CD4-positive, alpha-beta T cell treated with Interleukin-6 at 100 ng/mL for 8 hours (primary cell): ENCODE measurements around the gene CCDC18.
"Not testable (repeated sequence)": the region's sequence is repeated elsewhere in the genome, so short reads cannot be mapped to it uniquely, and the experiment has no call there.

Source experiments
- DNase-seq: peaks from one replicate; pipeline ENCODE4 v3.0.0-alpha.2; 2020; ENCODE audit warnings: mixed read lengths, low spot score

CCDC18 gene

DNA sequence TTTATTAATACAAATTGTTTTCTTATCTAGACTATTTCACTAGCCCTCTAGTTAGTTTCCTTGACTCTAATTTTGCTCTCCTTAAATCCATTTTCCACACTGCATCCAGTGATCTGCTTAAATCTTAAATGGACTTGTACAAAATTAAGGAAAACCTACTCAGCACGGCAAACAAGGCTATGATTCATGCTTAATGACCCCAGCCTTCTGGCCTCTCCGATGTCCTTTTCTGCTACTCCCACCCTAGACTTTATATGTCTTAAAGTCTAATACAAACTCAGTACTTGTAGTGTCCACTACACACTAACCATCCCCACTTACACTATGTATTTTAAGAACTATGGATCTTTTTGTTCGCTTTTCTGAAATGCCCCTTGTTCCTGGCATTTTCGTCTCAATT is 2.5 kb upstream of the CCDC18 start:
- DNase-seq: no peak

DNA sequence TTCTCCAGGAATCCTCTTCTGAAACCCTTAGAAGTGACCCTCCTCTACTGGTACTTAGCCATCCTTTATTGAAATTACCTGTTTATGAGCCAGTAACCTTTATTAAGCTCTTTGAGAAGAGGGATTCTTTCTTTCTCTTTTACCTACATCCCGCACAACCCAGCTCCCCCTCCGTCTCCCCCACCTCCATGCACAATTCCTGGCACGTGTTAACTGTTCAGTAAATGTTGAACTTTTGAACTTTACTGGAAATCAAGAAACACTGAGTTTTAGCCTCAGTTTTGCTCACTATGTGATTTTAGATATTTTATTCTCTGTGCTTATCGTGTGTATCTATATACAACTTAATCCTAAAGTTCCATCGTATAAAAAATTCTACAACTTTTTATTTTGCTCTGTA is 2.1 kb upstream of the CCDC18 start:
- DNase-seq: no peak

DNA sequence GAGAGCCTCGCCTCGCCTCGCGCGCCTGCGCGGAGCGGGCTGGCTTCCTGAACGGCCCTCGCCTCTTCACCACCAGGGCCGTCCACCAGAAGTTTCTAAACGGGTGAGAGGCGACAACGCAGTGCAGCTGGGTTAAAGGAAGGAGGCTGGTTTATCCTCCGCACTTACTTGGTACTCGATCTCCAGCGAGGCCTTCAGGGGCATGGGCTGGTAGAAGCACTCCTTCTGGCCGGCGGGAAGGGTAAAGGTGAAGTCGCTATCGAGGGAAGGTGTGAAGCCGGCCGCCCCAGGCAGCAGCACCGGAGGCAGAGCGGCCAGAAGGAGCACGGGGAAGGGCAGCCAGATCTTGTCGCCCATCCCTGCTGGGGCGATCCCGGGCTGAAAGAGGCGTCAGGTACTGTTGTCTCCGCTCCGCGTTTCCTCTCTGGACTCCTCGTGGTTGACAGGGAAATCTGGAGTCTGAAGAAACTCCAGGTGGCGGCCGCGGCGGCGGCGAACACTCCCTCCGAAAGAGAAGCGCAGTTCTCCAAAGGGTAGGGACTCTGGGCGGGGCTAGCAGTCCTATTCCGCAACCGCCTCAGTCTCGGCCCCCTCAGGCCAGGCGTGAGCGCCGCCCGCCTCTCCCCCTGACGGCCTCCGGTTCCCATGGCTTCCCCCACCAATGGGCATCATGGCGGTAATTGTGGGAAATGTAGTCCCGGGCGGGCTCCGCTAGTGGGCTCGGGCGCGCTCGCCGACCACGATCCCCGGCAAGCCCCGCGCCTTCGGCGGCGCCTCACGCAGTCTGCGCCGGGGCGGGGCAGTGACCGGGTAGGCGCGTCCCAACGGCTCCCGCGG is 420 bp upstream of the CCDC18 start, which contains the start of gene TMED5:
Gene TMED5 (minus strand): TSS at position 528 of the 837 bp plus-strand sequence. CDS start 171 bp downstream, at position 357.
- peak; percentile 96 for DNase-seq

DNA sequence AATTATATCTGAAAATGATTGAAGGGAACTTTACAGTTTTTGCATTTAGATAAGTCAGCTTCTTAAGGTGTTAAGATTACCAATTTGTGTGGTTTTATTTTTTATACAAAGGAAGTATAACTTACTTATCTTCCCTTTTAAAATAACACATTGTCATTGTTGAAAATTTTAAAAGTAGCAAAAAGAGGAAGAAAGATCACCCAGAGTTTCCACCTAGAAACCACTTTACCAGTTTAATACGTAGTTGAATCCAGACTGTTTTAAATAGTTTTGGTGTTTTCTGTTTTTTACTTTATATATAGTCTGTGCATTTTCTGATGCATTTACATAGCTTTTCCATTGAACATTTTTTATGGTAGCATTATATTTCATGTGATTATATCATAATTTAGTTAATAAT is 6.1 kb downstream of the CCDC18 start:
- DNase-seq: no peak

DNA sequence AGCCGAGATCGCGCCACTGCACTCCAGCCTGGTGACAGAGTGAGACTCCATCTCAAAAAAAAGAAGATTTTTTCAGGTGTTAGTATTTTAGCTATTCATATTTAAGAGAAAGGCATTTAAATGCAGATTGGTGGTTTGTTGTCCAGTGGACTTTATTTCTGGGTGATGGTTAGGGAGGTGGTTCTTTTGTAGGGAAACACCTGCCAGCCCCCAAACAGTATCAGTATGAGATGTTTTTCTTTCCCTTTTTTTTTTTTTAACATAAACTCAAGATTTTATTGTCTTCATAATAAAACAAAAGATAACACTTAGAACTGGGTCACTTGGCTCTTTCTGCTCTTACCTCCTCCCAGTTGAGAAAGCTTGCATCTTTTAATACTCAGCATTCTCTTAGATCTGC is 9.9 kb downstream of the CCDC18 start:
- DNase-seq: no peak

DNA sequence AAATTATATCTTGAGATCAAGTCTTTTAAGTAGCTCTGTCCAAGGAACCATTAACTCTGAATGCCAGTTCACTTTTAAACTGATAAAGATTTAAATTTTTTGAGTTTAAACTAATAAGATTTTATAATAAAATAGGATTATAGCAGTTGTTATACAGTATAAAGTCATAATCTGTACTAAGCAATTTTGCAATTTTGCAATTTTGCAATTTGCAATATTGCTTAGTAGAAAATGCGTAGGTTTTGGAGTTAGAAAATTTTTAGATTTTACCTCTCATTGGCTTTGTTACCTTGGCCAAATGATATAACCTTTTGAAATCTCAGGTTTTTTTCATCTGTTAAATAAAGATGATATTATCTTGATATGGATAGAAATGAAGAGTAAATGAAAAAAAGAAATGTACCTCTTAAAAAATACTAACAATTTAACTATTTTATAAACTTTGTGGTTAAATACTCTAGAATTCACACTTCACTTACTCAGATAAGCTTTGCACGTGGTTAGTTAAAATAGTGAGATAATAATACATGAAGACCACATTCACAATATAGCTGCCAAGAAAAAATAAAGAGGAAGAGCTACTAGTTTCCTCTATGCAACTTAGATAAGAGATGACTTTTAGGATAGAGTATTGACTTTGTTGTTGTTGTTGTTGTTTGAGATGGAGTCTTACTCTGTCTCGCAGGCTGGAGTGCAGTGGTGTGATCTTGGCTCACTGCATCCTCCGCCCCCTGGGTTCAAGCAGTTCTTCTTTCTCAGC is 13.9 kb downstream of the CCDC18 start:
- no peak for DNase-seq

DNA sequence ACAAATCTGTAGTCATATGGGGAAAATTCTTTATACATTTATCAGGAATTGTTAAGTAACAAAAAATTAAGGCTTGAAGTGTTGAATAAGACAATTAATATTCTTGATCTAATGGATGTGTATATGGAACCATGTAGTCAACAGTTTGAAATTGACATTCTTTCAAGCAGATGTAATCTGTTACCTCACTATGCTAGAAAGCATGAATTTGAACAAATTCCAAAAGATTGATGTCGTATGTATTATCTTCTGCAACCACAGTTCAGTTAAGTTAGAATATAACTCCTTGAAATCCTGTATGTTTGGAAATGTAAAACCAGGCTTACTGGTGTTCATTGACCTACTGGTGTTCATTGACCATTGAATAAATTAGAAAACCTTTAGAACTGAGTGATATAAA is 16.1 kb downstream of the CCDC18 start:
- no peak for DNase-seq

DNA sequence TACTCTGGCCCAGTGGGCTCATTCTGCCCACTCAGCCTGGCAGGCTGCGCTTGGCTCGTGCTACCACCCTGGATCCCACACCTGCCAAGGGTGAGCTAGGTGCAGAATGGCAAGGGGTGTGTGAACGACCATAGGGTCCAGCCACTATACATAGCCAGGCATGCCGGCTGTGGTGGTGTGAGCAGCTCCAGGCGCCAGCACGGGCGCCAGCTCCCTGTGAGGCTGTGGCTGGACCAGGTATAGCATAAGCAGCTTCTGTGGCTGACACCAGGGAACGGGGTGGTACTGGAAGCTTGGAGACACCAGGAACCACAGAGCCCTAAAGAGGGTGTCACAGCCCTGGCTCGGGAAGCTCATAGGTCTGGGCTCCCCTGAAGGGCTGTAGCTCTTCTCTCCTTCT is 18.6 kb downstream of the CCDC18 start:
- DNase-seq: no peak

DNA sequence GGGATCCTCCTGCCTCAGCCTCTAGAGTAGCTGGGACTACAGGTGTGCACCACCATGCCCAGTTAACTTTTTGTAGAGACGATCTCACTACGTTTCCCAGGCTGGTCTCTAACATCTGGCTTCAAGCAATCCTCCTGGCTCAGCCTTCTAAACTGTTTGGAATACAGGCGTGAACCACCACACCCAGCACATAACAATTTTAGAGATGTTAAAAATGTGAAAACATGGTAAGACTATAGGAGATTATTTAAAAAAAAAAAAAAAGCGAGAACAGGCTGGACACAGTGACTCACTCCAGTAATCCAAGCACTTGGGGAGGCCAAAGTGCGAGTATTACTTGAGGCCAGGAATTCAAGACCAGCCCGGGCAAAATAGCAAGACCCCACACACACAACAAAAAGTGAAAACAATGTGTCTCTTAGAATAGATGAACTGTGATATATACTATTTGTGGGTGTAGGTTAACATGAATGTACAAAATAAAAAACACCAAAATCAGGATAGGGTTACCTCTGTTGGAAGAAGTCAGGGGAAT is 19.6 kb downstream of the CCDC18 start:
- no peak for DNase-seq

DNA sequence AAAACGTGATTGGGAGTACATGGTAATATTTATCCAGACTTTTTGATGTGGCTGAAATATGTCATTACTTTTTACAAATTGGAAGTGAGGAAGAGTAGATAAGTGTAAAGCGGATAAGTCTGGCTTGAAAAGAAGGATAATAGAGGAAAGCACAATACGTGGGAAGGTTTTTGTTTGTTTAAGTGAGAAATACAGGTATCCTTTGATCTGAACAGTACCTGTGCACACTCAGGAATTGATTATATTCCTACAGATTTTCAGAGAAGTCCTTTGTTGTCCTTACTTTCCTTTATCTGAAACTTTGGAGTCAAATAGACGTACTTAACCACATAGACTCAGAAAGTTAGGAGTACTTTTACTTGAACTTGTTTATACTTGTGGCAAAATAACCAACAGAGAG is 20.2 kb downstream of the CCDC18 start:
- DNase-seq: no peak

DNA sequence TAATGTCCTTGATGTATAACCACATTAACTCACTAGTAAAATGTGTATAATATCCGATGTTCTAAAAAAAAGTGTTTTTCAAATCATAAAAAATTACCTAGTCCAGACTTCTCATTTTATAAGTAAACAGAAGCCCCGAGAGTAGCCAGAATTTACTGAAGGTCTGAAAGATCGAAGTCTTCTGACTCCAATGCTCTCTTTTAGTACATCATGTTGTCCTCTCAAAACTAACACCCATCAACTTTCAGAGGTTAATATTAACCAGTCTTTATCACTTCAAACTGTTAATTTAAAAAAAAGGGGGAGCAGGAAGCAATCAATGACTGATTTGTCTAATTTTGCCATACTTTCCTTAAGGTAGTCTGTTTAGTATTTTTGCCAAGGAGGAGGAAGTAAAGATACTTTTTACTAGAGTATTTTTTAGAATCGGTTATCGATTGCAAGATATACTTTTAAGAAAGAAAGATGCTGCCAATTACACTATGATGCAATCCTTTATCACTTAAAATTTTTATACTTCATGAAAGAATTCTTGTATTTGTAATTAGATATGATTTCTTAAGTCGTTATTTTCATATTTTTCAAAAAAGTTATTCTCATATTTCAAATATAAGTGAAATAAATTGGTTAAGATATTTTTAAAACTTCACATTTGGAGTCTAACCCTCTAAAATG is 25.5 kb downstream of the CCDC18 start:
- no peak for DNase-seq

DNA sequence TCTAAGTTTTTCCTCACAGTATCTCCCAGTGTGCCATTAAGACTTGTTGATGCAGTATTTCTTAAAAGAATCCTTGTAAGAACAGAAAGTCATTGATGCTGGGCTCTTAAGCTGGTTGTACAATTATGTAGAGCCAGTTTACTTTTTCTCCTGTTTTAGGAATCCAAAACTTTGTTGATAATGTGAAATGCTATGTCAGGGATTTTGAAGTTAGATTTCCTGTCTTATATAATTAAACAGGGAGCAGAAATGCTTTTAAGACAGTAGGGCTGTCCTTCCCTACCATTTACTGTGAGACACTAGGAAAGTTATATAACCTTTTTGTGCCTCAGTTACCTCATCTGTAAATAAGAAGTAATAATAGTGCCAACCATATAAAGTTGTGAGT is 26.0 kb downstream of the CCDC18 start:
- DNase-seq: no peak

DNA sequence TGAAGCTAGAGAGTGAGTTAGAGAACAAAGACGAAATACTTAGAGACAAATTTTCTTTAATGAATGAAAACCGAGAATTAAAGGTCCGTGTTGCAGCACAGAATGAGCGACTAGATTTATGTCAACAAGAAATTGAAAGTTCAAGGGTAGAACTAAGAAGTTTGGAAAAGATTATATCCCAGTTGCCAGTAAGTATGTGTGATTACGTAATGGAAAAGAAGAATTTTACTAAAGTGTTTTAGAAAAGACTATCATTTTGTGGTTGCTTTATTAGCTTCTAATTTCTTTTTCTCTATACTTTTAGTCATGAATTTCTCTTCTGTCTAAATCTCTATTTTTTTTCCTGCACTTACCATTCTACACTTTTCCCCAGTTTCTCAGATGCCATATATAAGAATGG is 26.7 kb downstream of the CCDC18 start:
- no peak for DNase-seq

DNA sequence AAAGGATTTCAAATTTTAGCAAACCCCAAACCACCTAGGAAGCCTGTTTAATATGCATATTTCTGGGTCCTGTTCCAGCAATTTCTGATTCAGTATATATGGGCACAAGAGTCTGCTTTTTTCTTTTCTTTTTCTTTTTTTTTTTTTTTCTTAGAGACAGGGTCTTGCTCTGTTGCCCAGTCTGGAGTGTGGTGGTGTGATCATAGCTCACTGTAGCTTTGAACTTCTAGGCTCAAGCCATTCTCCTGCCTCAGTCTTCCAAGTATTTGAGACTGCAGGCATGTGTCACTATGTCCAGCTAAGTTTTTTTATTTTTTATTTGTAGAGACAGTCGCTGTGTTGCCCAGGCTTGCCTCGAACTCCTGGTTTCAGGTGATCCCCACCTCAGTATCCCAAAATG is 34.8 kb downstream of the CCDC18 start:
- DNase-seq: no peak

DNA sequence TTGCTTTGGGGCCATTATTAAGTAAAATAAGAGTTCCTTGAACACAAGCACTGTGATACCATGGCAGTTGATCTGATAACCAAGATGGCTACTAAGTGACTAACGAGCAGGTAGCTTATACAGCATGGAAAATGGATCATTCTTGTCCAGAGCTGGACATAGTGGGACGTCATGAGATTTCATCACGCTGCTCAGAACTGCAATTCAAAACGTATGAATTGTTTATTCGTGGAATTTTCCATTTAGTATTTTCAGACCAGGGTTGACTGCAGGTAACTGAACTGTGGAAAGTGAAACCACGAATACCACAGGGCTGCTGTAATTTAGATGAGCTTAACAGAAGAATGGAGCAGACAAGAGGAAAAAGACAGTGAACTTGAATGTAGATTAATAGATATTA is 38.9 kb downstream of the CCDC18 start:
- DNase-seq: peak; percentile 4

DNA sequence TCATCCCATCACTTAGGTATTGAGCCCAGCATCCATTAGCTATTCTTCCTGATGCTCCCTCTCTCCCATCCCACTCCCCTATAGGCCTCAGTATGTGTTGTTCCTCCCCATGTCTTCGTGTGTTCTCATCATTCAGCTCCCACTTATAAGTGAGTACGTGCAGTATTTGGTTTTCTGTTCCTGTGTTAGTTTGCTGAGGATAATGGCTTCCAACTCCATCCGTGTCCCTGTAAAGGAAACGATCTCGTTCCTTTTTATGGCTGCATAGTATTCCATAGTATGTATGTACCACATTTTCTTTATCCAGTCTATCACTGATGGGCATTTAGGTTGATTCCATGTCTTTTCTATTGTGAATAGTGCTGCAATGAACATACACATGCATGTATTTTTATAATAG is 40.2 kb downstream of the CCDC18 start:
- DNase-seq: not testable (repeated sequence)

DNA sequence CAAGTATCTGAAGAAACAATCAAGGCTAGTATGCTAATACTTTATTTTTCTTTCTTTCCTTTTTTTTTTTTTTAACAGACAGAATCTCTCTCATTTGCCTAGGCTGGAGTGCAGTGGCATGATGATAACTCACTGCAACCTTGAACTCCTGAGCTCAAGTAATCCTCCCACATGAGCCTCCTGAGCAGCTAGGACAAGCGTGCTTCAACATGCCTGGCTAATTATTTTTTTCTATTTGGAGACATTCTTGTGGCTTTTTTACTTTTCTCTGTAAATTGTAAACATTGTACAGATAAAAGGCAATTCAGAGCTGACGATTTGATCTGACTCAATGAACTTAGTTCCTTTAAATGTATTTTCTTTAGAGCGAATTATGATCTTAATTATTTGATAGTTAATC is 41.4 kb downstream of the CCDC18 start:
- DNase-seq: no peak

DNA sequence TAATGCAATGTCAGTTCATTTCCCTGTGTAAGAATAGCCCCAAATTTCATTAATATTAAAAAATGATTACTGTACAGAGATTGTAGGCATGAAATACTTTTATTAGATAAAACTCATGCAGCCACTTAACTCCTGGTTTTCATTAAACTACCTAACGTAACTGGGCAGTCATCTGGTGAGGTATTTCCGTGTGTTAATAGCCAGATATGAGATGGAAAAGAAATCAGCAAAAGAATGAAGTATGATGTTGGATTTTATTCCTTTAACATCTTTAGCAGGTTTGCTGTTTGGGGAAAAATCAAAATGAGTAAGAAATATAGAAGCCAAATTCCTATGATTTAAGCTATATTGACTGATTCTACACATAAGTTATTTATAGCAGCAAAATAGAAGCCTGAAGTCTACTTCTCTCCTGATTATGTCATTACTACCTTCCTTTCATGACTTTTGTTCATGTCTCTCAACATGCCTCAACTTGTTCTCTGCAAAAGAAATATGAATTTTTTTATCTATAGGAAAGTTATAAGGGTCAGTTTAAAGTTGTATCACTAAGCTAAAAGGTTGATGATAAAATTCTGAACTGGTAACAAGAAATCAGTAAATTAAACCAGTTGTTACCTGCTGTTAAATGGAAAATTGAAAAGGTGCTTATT is 42.6 kb downstream of the CCDC18 start:
- DNase-seq: no peak

DNA sequence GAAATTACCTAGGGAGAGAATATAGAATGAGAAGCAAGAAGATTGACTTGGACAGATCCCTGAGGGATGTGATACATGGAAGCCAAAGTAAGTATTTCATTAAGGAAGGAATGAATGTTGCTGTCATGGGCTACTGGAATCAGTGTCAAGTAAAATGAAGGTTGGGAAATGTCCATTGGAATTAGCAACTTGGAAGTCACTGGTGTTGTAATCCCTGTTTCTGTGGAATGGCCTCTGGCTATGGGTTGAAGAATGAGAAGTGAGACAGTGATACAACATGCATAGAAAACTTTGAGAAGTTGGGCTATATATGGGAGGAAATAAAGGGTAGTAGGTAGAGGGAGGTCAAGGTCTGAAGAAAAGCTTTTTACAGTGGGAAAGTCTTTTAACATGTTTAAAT is 54.7 kb downstream of the CCDC18 start:
- DNase-seq: no peak

DNA sequence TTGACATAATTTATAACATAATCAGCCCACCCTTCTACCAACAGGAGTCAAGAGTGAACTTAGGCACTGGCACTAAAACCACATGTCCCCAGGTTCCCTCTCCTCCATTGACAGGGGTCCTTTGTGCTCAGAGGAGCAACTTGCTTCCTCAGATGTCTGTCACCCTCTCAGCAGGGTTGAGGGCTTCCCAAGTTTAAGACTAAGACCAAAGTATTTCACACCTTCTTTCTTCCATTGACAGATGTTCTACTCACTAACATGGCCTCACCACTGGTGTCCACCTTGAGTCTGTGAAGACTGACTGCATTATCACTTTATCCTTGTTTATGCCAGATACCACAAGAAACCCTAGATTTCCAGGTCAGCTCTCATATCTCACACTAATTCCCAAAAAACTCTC is 56.5 kb downstream of the CCDC18 start:
- no peak for DNase-seq

DNA sequence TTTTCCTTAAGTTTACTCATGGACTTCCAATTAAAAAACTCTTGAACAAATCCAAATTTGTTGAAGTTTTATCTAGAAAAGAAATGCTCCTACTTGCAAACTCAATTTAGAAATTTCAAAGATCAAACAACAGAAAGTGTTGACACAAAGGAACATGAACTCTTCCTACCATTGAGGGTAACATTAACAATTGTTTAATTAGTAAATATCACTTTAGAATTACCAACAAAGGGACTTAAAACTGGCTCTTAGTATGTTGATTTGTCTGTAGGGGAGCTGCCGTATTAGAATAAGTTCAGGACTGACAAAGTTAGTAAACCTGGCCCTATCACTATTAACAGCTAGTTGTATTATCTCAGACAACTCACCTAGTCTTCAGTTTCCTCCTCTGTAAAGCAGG is 57.9 kb downstream of the CCDC18 start:
- DNase-seq: no peak

DNA sequence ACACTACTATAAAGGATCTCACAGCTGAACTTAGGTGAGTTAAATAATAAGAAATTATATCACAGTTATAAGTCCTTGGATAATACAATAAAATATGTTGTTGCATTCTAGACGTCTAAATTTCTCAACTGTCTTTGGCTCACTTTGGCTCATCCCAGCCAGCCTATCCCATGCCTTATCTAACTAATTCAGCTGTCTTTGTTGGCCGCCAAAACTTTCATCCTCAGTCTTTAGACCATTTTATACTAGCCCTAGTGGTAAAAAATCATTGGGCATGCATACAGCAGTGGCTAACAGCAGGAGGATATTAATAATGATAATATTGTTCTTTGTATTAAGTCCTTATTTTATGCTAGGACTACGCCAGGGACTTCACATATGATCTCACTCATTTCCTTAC is 59.3 kb downstream of the CCDC18 start:
- DNase-seq: no peak
